GM12873 (cell line): ENCODE measurements around the gene PHLDB3.

Experiments
- TF ChIP-seq, protein P1 (sequence below): IDR thresholded peaks from 2 replicates; pipeline ENCODE4 v1.5.1; 2012; ENCODE audit warnings: low read depth, mild to moderate bottlenecking, moderate library complexity, low read length, control low read depth; ENCODE audit not compliant: insufficient read depth; ENCODE audit errors: missing control alignments

Gene PHLDB3

DNA sequence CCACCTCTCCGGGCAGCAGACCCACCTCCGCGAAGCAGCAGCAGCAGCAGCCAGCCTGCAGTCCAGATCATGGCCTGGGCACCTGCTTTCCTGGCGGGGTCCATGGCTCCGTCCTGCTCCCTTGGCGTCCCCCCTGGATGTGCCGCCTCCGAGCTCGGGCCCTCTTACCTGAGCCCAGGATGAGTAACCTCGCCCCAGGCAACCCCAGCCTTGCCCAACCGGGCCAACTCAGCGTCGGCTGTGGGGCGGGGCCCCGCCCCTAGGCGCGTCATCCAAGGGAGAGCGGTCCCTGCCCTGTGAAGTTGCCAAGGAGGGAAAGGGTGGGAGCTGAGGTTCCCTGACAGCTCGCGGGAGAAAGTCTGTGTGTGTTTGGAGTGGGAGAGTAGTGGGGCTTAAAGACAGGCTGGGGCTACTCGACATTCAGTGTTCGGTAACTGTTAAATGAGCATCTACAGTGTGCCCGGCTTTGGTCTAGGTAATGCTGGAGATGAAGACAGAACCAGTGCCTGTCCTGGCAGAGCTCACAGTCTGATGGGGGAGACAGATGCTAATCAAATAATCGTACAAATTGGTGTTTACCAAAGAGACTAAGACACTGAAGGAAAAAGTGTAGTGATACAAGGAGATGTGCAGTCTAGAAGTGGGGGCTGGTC, 39.0 kb downstream of the PHLDB3 start, which contains the start of gene LYPD3:
Gene LYPD3 (minus strand): TSS at position 141 of the 653 bp plus-strand sequence. CDS start 37 bp downstream, at position 104.
- TF ChIP-seq, protein P1, sequence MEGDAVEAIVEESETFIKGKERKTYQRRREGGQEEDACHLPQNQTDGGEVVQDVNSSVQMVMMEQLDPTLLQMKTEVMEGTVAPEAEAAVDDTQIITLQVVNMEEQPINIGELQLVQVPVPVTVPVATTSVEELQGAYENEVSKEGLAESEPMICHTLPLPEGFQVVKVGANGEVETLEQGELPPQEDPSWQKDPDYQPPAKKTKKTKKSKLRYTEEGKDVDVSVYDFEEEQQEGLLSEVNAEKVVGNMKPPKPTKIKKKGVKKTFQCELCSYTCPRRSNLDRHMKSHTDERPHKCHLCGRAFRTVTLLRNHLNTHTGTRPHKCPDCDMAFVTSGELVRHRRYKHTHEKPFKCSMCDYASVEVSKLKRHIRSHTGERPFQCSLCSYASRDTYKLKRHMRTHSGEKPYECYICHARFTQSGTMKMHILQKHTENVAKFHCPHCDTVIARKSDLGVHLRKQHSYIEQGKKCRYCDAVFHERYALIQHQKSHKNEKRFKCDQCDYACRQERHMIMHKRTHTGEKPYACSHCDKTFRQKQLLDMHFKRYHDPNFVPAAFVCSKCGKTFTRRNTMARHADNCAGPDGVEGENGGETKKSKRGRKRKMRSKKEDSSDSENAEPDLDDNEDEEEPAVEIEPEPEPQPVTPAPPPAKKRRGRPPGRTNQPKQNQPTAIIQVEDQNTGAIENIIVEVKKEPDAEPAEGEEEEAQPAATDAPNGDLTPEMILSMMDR: no peak

DNA sequence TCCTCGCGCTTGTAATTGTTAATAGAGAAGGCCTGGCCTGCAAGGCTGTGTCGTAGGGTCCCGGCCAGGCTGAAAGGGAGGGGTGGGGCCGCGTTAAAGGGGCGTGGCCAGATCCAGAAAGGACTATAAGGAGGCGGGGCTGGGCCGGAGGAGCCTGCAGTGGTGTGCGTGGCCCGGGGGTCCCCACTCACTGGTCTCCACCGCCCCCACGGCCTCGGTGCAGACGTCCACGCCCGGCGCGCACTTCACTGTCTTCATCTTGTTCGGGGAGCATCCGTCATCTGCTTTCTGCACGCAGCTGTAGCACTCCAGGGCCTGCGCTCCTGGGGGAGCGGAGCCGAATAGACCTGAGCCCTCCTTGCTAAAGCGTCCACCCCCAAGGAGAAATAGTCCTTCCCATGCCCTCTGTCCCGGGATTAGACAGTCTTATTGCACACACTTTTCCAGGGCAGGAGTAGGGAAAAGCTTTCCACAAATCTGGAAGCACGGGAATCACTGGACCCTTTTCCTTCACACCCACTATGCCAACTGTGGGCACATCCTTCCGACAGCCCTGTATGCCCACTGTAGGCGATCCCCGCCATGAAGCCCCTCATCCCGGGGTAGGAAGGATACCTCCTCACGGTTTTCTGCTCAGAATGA, 40.3 kb downstream of the PHLDB3 start:
- TF ChIP-seq, protein P1: no peak

DNA sequence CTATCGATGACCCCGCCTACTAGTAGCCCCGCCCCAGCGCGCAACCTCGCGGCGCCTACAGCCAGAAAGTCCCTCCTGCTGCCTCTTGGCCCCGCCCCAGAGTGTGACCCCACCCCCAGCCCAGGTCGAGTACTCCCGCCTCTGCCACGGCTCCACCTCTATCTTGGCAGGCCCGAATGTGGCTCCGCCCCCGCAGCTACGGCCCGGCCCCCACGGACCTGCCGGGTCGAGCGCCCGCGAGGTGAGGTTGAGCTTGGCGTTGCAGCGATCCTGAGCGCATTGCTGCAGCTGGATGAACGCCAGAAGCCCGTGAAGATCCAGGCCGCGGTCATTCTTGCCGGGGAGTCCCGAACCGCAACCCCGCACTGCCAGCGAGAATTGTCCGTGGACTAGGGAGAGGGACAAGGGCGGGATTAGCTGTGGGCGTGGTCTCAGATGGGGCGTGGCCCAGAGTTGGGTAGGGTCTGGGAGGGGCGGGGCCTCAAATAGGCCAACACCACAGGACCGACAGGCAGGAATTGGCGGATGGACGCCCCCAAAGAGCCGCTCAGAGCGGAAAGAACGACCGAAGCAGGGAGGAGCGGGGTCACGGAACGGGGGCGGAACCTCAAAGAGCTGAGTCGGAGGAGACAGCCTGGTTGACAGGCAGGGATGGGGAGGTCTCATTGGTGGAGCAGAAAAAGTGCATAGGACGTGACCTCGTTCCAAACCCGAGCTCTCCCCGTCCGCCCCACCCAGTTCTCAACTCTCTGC, 41.0 kb downstream of the PHLDB3 start:
- TF ChIP-seq, protein P1: no peak

DNA sequence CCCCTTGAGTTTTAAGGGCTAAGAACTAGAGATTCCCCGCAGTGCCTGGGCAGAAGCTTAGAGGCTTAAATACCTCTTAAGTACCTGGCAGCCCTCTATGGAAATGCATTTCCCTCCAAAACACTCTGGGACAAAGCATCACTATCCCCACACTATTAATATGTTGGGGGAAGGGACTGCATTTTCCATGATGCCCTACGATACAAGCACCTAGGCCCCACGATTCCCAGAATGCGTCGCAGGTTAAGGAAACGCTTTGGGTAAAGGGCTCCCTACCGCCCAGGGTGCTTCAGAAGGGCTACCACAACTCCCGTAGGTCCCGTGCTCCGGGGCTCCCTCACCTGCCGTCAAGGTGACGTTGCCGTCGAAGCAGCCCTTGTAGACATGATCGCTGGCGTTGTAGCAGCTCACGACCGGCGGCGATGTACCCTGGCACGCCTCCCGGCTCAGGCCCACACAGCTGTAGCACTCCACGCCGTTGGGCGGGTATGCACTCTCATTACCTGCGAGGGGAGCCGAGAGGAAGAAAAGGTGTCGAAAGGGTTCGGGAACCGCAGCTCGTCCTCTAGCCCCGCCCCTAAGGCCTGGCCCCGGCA, 41.7 kb downstream of the PHLDB3 start:
- TF ChIP-seq, protein P1: no peak

DNA sequence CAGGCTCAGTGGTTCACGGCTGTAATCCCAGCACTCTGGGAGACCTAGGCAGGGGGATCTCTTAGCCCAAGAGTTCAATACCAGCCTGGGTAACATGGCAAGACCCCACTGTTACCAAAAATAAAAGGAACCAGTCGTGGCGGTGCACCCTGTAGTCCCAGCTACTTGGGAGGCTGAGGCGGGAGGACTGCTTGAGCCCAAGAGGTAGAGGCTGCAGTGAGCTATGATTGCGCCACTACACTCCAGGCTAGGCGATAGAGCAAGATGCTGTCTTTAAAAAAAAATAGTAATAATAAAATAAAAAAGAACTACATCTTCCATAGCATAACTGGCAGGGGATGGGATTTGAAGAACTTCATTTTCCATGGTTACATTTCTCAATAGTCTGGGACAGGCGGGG, 42.2 kb downstream of the PHLDB3 start:
- TF ChIP-seq, protein P1: no peak

DNA sequence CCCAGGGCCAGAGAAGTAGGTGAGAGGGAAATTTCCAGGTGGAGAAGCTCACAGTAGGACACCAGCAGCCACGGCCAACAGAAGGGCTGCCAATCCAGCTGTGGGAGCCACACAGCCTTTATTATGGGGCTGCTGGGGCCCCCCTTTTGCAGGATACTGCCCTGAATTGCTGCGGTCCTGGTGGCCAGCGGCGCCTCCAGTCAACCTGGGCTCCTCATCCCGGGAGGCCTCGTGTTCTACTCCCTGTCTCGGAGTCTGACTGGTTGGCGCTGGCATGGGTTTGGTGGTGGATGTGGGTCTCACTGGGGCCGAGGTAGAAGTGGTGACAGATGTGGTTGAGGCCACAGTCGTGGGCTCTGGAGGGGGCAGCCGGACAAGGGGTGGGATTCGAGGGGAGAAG, 43.2 kb downstream of the PHLDB3 start:
- TF ChIP-seq, protein P1: no peak
